ENCODE data around the gene EIF3J.
"Not testable (repeated sequence)": the region's sequence is repeated elsewhere in the genome, so short reads cannot be mapped to it uniquely, and the experiment has no call there.

EIF3J gene

GRCh38 chr15:44542596-44542995 is 5.6 kb downstream of the EIF3J start:
- DNase-seq (ENCODE audit: low read depth in 3 of 3), result no peak

GRCh38 chr15:44544745-44545144 is 7.8 kb downstream of the EIF3J start:
- not testable (repeated sequence) for DNase-seq (ENCODE audit: low read depth in 3 of 3)

DNA sequence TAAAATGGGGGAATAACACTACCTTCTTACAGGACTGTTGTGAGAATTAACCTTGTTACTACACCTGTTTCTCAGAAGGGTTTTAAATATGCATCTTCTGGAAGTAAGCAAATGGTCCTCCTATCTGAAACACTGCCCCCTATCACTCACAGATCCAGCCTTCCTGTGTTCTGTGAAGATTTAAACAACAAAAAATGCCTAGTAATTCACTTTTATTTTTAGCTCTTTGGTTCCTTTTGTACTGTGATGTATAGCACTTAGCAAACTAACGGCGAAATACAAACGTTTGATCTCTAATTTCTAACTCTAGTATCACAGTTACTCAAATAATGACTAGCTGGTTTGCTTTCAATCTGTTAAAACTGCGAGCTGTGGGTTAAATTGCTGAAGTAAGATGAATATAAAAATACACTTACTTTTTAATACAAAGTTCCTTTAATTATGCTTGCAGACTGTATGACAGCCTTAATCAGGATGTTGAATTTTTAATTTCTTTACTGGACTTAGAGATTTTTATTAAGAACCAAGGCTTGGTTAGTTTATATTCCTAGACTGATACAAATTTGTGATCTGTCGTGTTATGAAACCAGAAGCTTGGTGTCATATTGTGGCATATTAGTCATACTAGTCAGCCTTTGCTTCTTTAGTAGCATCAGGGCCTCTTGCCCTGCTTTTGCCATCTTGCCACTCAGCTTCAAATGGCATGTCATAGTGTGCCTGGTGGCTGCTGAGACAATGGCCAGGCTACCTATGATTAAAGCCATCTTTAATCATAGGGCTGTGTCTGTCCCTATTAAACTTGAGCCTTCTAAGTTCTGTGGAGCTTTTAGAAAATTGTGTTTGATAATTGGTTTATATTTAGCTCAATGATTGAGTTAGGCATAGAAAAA is 9.2 kb downstream of the EIF3J start:
- peak in 2 of 3 experiments; percentile 29 to 46 for DNase-seq (ENCODE audit: low read depth in 3 of 3)

GRCh38 chr15:44549152-44549551 is 12.2 kb downstream of the EIF3J start:
- DNase-seq (ENCODE audit: low read depth in 3 of 3), result not testable (repeated sequence)

GRCh38 chr15:44550256-44550655 is 13.3 kb downstream of the EIF3J start:
- no peak for DNase-seq (ENCODE audit: low read depth in 3 of 3)

DNA sequence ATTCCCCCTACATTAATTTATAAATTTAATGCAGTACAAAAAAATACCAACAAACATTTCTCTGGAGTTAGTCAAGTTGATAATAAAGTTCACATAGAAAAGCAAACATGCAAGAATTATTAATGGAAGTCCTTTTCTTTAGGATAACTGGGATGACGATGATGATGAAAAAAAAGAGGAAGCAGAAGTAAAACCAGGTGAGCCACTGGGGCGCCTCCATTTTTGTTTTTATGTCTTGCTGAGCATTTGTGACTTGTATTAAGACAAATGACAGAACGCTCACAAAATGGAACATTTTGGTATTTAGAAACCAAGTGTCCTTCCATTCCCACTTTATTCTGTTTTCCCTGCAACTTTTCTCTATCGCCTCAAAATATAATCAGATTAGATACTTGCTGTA is 13.8 kb downstream of the EIF3J start:
- no peak for DNase-seq (ENCODE audit: low read depth in 3 of 3)

- no peak for DNase-seq (ENCODE audit: low read depth in 3 of 3)
Observed at GRCh38 chr15:44554934-44555723, 18.2 kb downstream of the EIF3J start.

GRCh38 chr15:44560926-44561325 is 24.0 kb downstream of the EIF3J start:
- not testable (repeated sequence) for DNase-seq (ENCODE audit: low read depth in 3 of 3)

- DNase-seq (ENCODE audit: low read depth in 3 of 3), result no peak
Observed at GRCh38 chr15:44565387-44566154, 28.6 kb downstream of the EIF3J start.

DNA sequence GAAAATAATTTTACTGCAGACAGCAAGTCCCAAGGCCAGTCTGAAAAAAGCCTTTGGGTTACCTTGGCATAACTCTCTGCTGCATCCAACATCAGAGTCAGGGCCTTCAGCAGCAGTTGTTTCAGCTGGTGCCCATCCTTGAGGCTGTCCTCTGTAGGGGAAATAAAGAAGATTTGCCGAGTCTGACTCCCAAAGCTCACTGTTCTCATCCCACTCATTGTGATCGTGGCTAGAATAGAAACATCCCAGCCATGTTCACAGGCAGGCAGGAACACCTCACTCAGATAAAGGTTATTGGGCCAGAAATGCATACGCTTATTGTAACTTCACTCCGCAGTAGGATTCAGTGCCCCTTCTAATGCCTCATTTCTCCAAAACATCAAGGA is 29.2 kb downstream of the EIF3J start:
- DNase-seq (ENCODE audit: low read depth in 3 of 3), result no peak

DNA sequence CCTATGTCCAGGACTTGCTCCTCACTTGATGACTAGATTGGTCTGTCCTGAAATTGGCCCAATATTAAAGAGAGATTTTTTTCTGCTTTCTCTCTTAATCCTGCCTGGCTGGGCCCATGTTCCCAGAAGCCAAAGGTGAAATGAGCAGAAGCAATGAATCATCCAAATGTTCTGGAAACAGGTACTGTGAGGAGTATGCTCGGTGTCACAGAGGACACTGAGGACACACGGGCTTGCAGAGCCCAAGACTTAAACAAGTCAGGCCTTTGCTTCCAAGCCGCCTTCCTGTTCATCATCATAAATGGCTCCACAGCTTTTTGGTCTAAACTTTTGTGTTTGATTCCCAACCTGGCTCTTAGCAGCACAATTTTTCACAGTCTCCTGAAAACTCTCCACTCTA is 31.4 kb downstream of the EIF3J start:
- no peak for DNase-seq (ENCODE audit: low read depth in 3 of 3)

- no peak for DNase-seq (ENCODE audit: low read depth in 3 of 3)
Observed at GRCh38 chr15:44569316-44569715, 32.4 kb downstream of the EIF3J start.

GRCh38 chr15:44570361-44570760 is 33.4 kb downstream of the EIF3J start:
- DNase-seq (ENCODE audit: low read depth in 3 of 3), result no peak

- no peak for DNase-seq (ENCODE audit: low read depth in 3 of 3)
Observed at GRCh38 chr15:44573386-44573785, 36.4 kb downstream of the EIF3J start.

GRCh38 chr15:44574734-44575133 is 37.8 kb downstream of the EIF3J start:
- no peak for DNase-seq (ENCODE audit: low read depth in 3 of 3)

DNA sequence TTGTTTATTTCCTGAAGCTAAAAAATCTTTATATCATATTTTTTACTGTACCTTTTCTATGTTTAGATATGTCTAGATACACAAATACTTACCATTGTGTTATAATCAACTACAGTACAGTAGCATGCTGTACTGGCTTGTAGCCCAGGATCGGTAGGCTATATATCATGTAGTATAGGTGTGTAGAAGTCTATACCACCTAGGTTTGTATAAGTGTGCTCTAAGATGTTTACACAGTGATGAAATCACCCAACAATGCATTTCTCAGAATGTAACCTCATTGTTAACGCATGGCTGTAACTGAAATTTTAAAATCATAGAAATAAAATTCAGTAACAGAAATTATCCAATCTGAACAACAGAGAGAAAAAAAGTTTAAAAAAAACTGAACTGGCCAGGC is 43.2 kb downstream of the EIF3J start:
- DNase-seq (ENCODE audit: low read depth in 3 of 3), result no peak

DNA sequence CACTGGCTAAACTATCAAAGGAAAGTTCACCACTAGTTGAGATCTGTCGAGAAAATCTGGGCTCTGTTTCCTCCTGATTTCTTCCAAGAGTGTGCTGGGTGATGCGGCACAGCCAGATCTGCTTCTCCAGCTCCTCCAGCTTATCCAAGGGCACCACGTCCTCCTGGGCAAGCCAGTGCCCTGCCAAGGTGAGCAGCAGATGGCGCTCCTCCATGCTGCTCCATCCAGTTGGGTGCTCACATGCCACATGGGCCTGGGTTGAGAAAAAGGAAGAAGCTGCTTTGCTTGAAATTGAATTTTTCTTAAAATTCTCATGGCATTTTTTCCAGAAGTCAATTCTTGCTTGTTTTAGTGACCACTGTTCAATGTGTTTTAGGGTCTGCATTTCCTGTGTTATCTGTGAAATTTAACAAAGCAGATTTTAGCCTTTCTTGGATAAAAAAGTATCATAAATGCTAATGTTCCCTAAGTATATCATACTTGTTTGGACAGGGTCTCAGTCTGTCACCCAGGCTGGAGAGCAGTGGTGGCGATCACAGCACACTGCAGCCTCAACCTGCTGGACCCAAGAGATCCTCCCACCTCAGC is 47.3 kb downstream of the EIF3J start:
- DNase-seq (ENCODE audit: low read depth in 3 of 3), result peak; percentile 8 to 52 (median 20)

DNA sequence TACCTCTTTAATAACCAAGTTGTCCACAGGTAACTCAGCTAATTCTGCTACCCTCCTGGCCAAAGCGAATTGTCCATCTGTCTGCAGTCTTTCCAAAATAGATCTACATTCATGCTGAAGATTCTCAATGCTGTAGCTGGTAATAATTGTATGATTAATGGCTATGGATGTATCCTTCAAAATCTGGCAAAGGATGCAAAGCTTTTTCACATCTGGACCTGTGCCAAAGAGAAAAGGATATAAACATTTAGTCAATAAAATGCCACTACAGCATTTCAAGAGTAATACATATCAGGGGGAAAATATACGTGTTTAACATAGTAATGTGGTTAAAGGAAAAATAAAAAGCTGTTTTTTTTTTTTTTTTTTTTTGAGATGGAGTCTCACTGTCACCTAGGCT is 48.7 kb downstream of the EIF3J start:
- DNase-seq (ENCODE audit: low read depth in 3 of 3), result no peak

DNA sequence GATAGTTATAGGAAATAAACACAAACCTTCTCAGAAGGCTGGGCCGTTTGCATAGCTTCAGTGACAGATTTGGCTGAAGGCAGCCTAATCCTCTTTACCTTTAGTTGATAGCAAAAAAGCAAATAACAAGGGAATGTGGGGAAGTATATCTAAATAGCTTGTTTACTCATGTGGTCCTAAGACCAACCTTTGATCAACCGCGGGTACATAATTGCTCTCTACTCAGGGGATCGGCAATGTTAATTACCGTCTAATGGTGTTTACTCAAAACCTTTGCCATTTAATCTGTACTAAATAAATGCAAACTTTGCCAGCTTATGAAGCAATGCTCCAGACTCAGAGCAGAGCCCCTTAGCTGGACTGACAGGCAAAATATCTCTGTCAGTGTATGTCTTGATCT is 51.6 kb downstream of the EIF3J start:
- DNase-seq (ENCODE audit: low read depth in 3 of 3), result no peak

DNA sequence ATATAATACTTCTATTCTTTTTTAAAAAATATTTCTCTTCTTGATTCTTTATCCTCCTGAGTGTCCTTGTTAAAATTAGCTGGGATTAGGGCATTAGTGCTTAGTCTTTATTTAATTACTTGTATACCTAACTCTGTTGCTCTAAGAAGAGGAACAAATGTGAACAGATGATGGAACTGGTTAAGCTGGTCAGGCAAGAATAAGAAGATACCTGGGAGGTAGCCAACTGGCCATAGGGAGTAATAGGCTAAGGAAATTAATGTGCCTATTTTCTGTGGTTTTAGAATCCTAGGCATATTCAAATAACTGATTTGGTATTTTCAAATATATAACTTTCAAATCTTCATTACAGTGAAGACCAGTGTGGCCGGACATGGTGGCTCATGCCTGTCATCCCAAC is 54.4 kb downstream of the EIF3J start:
- no peak for DNase-seq (ENCODE audit: low read depth in 3 of 3)

GRCh38 chr15:44593042-44593736 is 56.2 kb downstream of the EIF3J start:
- DNase-seq (ENCODE audit: low read depth in 3 of 3), result no peak

Measured in stimulated activated CD4-positive, alpha-beta T cell treated with anti-CD3 and anti-CD28 coated beads, TNF-alpha, amount 100 ng/mL, for 24 hours (primary cell).